Measurements from ENCODE around the gene GAD2.

Gene GAD2

GRCh38 chr10:26225322-26225721 lies 8.7 kb downstream of the GAD2 start:
- no peak for DNase-seq

- no peak for DNase-seq
Observed at GRCh38 chr10:26227786-26228185, 11.2 kb downstream of the GAD2 start.

GRCh38 chr10:26232174-26232573 lies 15.6 kb downstream of the GAD2 start:
- no peak for DNase-seq

GRCh38 chr10:26235761-26236160 lies 19.2 kb downstream of the GAD2 start:
- DNase-seq = no peak

- no peak for DNase-seq
Observed at GRCh38 chr10:26238378-26238777, 21.8 kb downstream of the GAD2 start.

GRCh38 chr10:26242706-26243350 lies 26.3 kb downstream of the GAD2 start:
- DNase-seq = no peak

- no peak for DNase-seq
Observed at GRCh38 chr10:26243351-26243720, 26.8 kb downstream of the GAD2 start.

- no peak for DNase-seq
Observed at GRCh38 chr10:26249681-26250080, 33.1 kb downstream of the GAD2 start.

GRCh38 chr10:26251925-26252324 lies 35.4 kb downstream of the GAD2 start:
- no peak for DNase-seq

GRCh38 chr10:26254616-26255015 lies 38.0 kb downstream of the GAD2 start:
- no peak for DNase-seq

GRCh38 chr10:26259341-26259740 lies 42.8 kb downstream of the GAD2 start:
- DNase-seq = no peak

GRCh38 chr10:26269754-26270153 lies 53.2 kb downstream of the GAD2 start:
- peak; percentile 26 for DNase-seq

GRCh38 chr10:26274391-26274790 lies 57.8 kb downstream of the GAD2 start:
- no peak for DNase-seq

- no peak for DNase-seq
Observed at GRCh38 chr10:26278295-26278694, 61.7 kb downstream of the GAD2 start.

- no peak for DNase-seq
Observed at GRCh38 chr10:26290236-26290635, 73.7 kb downstream of the GAD2 start.

- no peak for DNase-seq
Observed at GRCh38 chr10:26291721-26292480, 75.3 kb downstream of the GAD2 start.

GRCh38 chr10:26296360-26296759 lies 79.8 kb downstream of the GAD2 start:
- DNase-seq = no peak

- DNase-seq = no peak
Observed at GRCh38 chr10:26300001-26300400, 83.4 kb downstream of the GAD2 start.

GRCh38 chr10:26303366-26303765 lies 86.8 kb downstream of the GAD2 start:
- no peak for DNase-seq

GRCh38 chr10:26310361-26310760 lies 93.8 kb downstream of the GAD2 start:
- no peak for DNase-seq

- DNase-seq = no peak
Observed at GRCh38 chr10:26311383-26311940, 94.9 kb downstream of the GAD2 start.

- no peak for DNase-seq
Observed at GRCh38 chr10:26314265-26315013, 97.9 kb downstream of the GAD2 start.

- DNase-seq = no peak
Observed at GRCh38 chr10:26318672-26319071, 102.1 kb downstream of the GAD2 start.

GRCh38 chr10:26323219-26323618 lies 106.6 kb downstream of the GAD2 start:
- no peak for DNase-seq
